ENCODE data around the gene HSPA2.
"Not testable (repeated sequence)": the region's sequence is repeated elsewhere in the genome, so short reads cannot be mapped to it uniquely, and the experiment has no call there.

The HSPA2 gene

DNA sequence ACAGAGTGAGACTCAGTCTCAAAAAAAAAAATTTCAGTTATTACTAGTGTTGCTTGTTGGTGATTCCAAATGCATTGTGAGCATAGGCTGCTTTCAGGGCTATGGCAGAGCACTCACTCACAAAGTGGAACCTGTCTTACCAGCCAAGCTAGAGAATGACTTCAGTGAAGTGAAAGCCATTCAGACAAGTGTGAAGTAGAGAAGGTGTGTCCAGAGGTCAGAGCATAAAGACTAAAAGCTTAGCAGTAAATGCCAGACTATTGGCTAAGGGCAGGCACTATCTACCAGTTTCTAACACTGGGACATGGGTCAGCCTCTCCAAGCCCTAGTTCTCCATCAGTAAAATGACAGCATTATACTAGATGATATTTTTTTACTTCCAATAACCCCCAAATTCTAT, 21.9 kb downstream of the HSPA2 start:
- no peak for DNase-seq

- no peak for DNase-seq
These were observed 23.2 kb downstream of the HSPA2 start for GRCh38 chr14:64563696-64564095.

DNA sequence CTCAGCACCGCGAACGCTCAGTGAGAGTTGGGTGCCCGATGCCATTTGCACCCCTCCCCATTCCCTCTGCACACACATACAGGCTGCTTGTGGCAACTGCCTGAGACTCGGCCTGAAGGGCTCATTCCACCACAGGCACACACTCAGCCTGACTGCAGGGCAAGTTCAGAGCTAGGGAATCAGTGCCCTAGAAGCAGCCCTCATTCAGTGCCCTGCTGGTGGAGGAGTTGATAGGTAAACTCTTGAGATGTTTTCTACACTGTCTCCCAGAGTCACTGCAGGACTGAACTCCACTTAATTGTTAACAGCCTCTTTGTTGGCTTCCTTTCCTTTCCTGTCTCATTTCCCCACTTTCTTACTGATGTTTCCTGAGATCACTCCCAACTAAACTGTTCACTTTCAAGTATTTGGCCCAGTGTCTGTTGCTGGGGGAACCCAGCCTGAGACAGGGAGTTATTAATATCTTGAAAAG, 26.1 kb downstream of the HSPA2 start:
- no peak for DNase-seq

DNA sequence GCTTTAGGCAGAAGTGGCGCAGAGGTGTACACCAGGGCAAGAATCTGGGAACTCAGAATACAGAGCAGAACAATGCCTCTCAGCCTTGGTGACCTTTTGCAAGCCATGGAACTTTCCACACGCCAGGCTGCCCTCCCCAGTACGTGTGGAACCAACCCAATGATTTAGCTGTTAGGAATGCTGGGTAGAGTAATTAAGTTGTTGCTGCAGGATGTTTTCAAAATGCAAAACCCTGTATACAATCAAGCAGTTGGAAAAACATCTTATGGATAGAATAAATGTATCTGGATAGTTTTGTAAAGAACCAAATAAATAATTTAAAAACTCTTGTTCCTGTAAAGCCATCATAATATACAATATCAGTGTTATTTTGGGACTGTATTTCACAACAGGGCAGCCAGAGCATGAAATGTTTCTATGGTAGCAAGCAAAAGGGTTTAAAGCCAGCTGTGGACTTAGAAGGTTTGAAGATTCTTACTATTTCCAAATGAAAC, 28.6 kb downstream of the HSPA2 start:
- no peak for DNase-seq

- DNase-seq: not testable (repeated sequence)
These were observed 29.1 kb downstream of the HSPA2 start for GRCh38 chr14:64569646-64570045.

DNA sequence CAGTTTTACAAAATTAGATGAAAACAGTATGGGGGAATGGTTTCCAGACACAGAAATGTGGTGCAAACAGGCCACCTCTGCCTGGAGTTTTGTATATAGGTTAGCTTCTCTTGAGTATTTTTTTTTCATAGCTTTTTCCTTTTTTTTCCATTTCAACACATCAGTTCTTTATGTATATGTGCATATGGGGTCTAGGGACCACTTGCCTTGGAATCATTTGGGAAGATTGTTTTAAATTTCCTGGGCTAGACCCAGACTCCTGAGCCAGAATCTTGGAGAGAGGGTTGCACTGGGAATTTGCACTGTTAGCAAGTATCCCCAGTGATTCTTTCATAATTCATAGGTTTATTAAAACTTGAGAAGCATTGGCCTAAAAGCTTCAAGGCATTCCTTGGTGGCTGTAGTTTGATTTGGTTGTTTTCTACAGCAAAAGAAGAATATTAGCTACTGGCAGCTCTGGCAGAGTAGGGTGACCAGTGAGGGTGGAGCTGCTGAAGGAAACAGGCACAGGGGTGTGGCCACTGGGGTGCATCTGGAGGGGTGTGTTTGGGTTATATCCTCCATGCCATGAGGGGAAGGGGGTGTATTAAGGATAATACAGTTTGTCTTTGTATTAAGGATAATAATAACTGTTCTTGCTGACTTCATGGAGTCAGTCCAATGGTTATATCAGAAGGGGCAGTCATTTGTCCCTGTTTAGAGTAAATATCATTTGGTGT, 32.0 kb downstream of the HSPA2 start:
- DNase-seq: no peak

DNA sequence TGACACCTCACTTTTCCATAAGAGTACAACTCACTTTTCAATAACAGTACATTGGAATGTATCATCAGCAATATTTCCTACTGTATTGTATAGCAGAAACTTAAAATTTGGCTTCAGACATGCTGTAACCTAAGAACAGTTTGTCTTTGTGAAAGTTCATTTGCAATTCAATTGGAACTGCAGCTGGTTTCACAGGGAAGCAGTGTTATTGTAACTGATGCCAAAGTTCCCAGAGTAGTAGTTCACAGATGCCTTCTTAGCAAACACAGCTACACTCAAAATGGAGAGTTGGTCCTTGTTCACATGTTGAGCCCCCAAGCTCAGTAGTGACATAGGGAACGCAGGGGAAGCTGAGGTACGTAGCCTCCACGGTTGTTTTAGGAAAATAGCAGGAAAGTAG, 32.6 kb downstream of the HSPA2 start:
- no peak for DNase-seq

DNA sequence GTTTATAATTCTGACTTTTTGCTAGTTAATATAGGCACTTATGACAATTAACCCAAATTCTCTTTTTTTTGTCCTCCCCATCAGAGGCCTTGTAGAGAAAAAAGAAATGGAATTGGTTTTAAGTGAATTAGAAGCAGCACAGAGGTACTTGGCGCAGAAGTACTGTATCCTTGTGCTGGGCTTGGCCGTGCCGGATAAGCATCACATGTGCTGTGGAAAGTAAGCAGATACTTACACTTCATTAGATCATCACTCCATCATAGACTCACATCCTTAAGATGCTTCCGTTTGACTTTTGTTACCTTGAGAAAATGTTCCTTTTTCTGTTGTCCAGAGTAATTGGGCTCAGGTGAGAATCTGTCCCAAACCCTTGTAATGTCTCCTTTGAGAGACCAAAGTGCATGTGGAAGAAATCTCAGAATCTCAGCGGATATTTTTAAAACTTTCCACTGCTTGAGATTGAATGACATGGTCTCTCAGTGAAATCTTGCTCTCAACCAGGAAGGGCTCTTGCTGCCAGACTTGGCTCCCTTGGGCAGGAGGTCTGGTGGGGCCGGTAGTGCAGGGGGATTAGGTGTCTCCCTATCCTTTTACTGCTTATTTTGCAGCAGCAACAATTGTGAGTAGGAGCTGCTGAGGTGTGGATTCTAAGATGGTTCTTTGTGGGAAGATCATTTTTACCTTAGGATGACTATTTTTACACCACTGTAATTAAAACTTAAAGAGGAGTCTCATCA, 34.0 kb downstream of the HSPA2 start:
- no peak for DNase-seq

DNA sequence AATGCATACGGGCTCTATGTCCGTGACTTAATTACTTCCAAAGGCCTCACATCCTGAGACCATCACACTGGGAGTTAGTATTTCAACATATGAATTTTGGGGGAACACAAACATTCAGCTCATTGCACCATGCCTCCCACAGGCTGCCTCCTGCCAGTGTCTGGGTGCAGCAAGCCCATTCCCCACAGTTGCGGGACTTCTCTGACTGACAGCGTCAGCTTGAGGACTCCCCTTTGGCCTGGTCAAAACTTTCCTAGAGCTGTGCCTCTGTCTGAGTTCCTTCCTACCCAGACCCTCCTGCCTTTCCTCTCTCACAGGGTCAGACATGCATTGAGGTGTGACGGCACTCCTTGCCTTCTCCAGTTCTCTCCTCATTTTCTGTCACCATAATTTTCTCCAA, 36.7 kb downstream of the HSPA2 start:
- no peak for DNase-seq

- DNase-seq: no peak
These were observed 39.9 kb downstream of the HSPA2 start for GRCh38 chr14:64580467-64580866.

DNA sequence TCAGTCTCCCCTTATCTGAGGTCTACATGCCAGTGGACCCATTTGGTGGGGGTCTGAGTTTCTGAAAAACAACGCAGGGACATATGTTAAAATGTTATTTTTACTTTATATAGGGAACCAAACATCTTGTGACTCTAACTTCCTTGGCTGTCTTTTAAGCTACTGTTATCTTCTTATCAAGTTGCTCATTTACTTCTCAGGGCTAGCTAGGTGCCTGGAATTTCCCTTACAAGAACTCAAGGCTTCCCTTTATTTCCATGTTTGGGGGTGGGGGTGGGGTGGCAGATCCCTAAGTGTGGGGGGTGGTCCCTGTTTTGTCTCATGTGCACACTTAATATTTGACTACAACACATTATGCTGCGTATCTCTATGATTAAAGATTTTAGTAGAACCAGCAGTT, 40.8 kb downstream of the HSPA2 start:
- no peak for DNase-seq

DNA sequence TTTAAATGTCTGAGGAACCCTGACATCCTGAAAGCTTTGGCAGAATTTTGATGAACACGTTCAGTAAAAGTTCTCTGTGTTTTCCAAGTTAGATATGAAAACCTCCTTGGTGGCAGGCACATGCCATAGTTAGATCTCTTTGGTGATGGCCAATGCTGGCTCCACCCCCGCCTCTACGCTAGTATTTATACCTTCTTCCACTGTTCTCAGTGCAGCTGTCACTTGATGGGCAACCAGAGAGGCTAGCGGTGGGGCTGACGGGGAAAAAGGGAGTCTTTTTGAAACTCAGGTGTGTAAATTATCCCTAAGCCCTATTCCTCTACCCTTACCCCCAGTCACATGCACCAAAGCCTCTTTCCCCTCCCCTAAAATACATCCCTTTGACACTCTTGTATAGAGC, 41.3 kb downstream of the HSPA2 start:
- no peak for DNase-seq

GRCh38 chr14:64584190-64584589, 43.6 kb downstream of the HSPA2 start:
- DNase-seq: no peak

- no peak for DNase-seq
These were observed 51.3 kb downstream of the HSPA2 start for GRCh38 chr14:64591809-64592208.

All from activated CD4-positive, alpha-beta T cell treated with anti-CD3 and anti-CD28 coated beads for 1 hour (primary cell).